T-helper 22 cell (primary cell): ENCODE measurements around the gene CXCR5.
"Not testable (repeated sequence)": the region's sequence is repeated elsewhere in the genome, so short reads cannot be mapped to it uniquely, and the experiment has no call there.

Experiments
- DNase-seq: peaks from one replicate; pipeline ENCODE4 v3.0.0-alpha.2; 2020; ENCODE audit warnings: low read depth

Gene CXCR5, protein sequence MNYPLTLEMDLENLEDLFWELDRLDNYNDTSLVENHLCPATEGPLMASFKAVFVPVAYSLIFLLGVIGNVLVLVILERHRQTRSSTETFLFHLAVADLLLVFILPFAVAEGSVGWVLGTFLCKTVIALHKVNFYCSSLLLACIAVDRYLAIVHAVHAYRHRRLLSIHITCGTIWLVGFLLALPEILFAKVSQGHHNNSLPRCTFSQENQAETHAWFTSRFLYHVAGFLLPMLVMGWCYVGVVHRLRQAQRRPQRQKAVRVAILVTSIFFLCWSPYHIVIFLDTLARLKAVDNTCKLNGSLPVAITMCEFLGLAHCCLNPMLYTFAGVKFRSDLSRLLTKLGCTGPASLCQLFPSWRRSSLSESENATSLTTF

DNA sequence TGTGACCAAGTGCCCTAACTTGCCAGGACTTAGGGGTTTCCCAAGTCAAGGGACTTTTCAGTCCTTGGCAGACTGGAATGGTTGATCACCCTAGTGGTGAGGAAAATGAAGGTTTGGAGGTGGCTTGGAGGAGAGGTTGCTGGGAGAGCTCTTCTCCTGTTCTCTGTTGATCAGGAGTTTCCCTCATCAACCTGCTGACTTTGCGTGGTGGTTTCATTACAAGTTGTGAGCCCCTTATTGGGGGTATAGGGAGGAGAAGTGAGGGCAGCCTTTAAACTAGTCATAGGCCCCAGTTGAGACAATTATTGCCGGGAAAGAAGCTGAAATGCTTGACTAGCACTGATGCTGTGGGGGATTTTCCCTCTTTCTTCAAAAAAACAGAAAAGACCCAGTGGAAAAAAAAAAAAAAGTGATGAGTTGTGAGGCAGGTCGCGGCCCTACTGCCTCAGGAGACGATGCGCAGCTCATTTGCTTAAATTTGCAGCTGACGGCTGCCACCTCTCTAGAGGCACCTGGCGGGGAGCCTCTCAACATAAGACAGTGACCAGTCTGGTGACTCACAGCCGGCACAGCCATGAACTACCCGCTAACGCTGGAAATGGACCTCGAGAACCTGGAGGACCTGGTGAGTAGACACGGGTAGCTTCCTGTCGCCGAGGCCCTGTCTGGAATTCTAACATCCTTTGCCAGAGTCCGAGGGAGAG is at the start of gene CXCR5:
Gene CXCR5, plus strand, starts transcription at position 525 of the 704 bp plus-strand sequence. Its CDS starts 50 bp downstream, at position 575.
- no peak for DNase-seq

DNA sequence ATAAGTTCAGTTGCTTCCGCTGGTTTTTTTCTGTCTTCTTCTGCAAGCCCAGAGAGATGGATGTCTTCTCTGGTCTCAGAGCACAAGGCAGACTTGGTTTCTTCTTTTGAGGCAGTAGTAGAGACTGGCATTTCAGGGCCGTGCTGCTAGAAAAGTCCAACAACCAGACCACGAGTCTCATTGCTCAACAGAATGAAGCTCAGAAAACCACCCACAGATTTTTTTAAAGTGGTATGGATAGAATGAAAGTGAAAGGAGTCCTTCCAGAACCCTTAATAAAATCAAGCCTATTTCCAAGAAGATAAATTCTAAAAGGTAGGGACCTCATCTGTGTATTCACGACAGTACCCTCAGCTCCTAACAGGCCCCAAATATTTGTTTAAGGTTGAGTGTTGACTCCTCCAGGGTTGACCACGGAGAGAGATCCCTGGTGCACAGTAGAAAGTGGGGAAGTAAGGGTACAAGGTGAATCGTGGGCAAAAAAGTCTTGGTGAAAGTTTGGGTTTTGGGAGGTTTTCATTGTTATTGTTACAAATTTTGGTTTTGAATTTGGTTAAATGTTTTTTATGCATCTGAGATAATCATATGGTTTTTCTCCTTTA is 49.2 kb upstream of the CXCR5 start:
- DNase-seq, result no peak

DNA sequence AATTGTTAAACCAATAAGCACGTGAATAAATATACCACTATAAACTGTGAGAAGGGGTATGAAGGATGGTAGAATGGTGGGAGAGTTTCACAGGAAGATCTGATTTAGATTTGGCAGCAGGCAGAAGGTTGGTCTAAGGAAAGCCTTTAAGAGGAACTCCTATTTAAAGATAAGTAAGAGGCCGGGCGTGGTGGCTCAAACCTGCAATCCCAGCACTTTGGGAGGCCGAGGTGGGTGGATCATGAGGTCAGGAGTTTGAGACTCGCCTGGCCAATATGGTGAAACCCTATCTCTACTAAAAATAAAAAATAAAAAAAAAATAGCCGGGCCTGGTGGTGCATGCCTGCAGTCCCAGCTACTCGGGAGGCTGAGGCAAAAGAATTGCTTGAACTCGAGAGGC is 45.8 kb upstream of the CXCR5 start:
- DNase-seq, result no peak

DNA sequence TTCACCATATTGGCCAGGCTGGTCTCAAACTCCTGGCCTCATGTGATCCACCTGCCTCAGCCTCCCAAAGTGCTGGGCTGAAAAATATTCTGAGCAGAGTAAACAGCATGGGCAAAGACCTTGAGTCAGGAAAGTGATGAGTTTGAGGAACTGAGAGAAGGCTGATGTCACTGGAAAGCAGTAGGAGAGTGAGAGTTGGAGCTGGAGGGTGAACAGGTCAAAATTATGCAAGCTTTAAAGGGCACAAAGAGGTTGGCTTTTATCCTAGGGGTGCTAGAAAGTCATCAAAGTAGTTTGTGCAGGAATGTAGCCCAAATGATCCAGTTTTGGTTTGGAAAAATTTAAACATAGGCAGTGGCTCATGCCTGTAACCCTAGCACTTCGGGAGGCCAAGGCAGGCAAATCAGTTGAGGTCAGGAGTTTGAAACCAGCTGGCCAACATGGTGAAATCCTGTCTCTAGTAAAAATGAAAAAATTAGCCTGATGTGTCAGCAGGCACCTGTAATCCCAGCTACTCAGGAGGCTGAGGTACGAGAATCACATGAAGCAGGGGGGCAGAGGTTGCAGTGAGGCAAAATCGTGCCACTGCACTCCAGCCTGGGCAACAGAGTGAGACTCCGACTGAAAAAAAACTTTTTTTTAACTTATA is 44.7 kb upstream of the CXCR5 start:
- DNase-seq, result no peak

DNA sequence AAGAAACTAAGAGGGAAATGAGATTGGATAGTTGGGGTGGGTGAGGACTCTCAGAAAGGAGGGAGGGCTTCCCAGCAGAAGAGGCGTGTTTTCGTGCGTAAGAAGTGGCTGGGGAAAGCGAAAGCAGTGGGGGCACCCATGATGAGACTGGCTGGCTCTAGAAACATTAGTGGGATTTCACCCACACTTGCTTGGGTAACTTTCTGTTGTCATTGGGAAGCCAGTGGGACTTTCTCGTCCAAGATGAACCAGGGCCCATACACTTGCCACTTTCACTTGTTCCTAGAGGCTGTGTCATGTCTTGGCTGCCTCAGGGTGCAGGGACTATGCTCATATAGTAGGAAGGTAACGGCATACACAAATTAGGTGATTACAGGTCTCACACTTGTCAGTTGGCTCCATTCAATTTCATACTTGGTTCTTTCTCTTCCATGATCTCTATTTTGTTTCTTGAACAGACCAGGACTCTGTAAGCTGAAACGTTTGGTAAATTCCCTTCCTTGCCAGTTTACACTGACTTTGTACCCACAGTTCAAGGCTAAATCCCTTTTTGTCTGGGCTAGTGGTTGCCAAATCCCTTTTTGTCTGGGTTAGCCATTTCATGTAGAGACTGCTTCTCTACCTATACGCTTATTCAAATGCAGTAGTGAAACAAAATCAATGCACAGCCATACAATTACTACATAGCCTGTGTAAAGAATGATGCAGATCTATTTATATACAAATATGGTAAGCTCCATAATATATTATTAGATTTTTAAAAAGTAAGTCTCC is 42.0 kb upstream of the CXCR5 start:
- peak; percentile 13 for DNase-seq

DNA sequence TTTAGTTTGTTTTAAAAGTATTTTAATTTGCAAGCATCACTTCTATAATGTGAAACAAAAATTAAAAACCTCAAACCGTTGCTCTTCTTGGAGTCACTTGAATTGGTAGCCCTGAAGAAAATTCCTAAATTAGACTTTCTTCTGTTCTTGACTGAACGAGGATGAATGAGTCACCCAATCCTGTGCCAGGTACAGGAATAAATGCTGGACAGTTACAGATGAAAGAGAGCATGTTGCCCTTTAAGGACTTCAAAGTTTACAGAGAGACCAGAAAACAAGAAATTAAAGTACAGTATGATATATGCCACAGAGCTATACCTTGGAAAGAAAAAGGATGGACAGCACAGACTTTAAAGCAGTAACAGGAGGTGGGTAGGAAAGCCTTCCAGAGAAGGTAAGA is 41.3 kb upstream of the CXCR5 start:
- DNase-seq, result no peak

DNA sequence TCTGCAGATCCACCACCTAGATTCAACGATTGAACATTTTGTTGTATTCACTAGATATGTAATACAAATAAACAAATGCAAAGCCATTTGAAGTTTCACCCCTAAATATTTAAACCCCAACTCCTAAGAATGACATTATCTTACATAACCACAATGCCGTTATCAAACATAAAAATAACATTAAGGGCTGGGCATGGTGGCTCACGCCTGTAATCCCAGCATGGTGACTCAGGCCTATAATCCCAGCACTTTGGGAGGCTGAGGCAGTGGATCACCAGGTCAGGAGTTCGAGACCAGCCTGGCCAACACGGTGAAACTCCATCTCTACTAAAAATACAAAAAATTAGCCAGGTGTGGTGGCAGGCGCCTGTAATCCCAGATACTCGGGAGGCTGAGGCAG is 40.8 kb upstream of the CXCR5 start:
- DNase-seq, result not testable (repeated sequence)

DNA sequence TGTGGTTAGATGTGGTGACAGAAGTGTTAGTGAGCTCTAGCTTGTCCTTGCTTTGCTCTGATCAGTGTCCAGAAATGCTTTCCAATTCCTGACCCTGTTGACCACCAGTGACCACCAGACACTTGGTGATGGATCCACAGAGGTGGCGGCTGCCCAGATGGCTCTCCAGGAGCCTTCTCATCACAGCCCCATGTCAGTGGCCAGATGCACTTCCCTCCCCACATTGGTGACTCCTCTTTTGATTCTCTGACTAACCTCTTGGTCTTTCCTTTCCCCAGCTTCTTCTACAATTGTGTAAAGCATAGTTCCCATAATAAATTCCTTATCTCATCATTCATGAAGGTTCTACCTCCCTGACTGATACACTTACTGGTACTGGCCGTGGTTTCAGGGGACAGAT is 40.1 kb upstream of the CXCR5 start:
- DNase-seq, result no peak

DNA sequence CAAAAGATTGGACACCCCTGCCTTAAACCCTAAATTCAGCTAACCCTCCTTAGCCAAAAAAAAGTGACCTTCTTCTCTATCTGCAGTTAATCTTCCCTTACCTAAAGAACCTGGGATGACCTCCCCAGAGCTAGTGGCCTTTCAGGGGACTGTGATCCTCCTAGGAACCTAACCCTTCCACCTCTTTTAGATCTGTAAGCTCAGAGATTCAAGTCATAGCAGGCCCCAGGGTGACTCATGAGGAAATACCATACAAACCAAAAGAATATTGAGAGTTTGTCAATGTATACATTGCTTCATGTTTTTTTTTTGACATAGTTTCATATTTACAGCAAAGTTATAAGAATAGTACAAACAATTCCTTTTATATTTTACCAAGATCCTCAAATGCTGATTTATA is 38.3 kb upstream of the CXCR5 start:
- DNase-seq, result no peak

DNA sequence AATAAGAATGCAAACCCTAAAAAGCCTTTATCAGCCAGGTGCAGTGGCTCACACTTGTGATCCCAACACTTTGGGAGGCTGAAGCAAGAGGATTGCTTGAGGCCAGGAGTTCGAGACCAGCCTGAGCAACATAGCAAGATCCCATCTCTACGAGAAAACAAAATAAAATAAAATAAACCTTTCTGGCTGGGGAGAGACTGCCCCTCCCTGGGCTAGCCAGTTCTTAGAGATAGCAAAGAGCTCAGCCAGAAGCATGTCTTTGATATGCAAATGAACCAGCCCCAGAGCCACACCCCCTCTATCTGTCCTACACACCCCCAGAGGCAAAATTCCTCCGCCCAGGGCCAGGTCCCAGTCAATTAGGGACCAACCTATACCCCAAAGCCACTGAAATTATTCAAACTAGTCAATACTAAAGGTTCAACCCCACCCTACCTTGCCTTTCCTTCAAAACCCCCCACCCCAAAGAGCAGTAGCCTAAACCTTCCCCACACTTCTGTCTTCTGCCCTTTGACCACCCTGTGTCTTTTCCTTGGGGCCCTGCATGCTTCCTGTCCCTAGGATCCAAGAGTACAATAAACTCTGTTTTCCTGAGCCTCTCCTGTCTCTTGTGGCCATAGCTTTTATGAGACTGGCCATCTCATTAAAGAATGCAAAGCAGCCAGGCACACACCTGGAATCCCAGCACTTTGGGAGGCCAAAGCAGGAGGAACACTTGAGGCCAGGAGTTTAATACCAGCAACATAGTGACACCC is 37.3 kb upstream of the CXCR5 start:
- no peak for DNase-seq

DNA sequence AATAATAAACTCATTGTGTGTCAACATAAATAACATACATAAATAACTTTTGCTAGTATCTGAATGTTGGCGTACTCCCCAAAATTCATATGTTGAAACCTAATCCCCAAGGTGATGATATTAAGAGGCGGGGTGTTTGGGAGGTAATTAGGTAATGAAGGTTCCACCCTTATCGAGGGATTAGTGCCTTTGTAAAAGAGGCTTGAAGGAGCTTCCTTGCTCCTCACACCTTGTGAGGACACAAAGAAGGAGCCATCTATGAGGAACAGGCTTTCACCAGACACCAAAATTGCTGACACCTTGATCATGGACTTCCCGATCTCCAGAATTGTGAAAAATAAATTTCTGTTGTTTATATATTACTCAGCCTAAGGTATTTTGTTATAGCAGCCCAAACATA is 33.9 kb upstream of the CXCR5 start:
- DNase-seq, result no peak

DNA sequence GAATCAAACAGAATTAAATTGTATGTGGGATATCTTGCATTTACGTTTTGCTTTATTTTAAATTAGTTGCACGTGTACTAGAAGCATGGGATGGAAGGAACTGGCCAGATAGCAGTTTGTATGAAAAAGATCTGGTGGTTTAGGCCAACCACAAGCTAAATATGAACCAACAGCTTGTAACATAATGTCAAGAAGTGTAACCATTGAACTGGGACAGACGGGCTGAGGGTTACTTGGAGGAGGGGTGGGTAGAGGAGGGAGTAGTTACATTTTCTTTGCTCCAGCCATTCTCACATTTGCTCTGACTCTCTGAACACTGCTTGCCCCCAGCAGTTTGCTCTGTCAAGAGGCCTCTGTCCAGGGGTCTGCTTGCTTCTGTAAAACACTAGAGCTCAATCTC is 31.7 kb upstream of the CXCR5 start:
- DNase-seq, result no peak

DNA sequence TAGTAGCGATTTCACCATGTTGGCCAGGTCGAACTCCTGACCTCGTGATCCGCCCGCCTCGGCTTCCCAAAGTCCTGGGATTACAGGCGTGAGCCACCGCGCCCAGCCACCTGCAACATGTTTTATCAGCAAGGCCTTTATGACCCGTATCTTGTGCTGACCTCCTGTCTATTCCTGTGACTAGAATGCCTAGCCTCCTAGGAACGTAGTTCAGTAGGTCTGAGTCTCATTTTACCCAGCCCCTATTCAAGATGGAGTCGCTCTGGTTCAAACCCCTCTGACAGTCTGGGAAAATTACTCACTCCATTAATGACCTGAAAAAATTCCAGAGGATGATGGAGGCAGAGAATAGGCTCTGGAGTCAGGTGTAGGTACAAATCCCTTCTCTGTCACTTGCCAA is 30.0 kb upstream of the CXCR5 start:
- DNase-seq, result no peak

DNA sequence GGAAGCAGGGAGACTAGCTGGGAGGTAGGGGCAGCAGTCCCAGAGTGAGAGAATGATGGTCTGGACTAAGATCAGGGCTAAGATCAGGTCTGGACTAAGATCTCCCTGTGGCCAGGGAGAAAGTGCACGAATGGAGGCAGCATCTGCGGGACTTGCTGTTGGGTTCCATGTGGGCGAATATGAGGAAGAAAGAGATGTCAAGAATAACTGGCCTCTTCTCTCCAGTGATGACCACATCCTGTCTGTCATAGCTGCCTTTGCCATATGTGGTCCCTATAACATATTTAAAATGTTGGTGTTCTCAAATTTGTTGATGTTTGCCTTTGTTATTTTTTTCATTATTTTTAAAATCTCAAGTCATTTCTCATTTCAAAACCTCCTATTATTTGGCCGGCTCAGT is 27.4 kb upstream of the CXCR5 start:
- no peak for DNase-seq

DNA sequence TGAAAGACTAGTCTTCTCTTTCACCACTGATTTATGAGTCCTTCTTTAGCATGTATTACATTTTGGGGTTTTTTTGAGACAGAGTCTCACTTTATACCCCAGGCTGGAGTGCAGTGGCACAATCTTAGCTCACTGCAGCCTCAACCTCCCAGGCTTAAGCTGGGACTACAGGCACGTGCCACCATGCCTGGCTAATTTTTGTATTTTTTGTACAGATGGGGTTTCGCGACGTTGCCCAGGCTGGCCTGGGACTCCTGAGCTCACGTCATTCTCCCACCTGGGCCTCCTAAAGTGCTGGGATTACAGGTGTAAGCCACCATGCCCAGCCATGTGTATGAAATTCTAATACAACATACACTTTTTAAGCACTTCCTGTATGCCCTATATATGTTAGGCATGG is 26.3 kb upstream of the CXCR5 start:
- DNase-seq, result no peak

DNA sequence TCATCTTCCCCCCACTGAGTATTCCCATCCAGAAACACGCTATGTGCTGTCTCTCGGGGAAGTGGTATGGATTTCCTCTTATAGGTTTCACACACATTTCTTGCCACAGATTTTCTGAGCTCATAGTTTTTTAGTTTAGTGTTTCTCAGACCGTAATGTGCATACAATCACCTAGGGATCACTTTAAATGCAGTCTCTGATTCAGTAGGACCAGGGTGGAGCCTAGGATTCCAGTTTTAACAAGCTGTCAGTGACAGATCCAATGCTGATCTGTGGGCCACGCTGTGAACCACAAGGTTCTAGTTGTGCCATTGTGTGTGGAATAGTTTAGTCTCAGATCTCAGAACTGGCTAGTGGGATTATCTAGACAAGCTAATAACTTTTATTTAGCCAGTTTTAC is 23.7 kb upstream of the CXCR5 start:
- no peak for DNase-seq

DNA sequence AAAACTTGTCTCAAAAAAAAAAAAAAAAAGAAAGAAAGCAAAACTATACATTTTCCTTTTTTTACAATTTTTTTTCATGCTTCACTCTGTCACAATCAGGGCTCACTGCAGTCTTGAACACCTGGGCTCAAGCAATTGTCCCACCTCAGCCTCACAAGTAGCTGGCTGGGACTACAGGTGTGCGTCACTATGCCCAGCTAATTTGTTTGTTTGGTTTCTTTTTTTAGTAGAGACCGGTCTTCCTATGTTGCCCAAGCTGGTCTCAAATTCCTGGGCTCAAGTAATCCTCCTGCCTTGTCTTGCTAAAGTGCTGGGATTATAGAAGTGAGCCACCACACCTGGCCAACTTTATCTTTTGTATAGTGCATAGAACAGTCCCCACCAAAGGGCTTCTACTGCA is 15.0 kb upstream of the CXCR5 start:
- no peak for DNase-seq

DNA sequence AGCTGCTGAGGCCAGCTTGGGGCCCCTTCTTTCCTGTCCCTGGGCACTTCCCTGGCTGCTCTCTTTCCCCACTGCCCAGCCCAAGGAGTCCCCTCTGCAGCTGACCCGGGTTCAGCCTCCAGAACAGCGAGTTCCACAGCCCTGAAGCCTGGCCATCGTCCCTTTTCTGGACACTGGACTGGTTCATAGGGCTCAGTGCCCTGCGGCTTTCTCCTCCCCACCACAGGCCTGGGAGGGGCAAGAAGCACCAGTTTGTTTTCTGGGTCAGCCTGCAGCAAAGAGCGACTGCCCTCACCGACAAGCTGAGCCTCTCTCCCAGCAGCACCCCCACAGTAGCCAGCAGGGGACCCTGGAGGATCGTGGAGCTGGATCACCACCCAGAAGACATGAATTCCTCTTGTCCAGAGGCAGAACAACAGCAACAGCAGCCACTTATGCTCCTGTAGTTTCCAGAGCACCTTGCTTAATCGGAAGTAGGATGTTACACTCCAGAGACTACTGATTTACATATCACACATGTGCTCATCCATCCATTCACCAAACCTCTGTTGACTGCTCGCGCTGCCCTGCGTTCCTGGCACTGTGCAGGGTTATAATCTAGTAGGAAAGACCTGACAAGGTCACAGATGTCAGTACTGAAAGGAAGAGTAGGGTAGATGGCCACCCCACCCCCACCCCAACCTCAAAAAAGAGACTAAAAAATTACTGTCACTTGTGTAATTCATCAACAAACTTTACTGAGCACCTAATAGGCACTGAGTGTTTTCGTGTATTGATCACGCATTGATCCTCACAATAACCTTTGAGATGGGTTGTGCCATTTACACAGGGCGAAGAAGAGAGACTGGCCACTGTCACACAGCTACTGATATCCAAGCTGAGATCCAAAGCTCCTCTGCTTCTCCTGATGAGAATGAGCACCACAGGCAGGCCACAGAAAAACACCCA is 13.0 kb upstream of the CXCR5 start:
- no peak for DNase-seq

DNA sequence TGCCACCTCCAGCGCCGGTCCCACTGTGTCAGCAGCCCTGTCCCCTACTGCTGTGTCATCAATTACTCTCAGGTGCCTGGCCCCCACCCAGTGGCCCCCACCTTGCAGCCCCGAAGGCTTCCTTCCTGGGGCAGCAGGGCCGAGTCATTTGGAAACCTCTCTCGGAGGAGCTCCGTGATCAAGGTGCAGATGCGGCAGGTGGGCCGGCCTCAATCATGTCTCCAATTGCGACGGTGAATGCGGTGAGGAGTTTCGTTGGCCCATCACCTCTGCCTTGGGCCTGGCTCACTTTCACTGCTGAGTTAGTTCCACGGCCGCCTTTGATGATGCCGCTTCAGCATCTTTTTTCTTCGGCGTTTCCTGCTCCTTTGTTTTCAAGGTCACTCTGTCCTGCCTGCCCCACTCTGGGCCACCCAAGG is 11.3 kb upstream of the CXCR5 start:
- peak; percentile 46 for DNase-seq

DNA sequence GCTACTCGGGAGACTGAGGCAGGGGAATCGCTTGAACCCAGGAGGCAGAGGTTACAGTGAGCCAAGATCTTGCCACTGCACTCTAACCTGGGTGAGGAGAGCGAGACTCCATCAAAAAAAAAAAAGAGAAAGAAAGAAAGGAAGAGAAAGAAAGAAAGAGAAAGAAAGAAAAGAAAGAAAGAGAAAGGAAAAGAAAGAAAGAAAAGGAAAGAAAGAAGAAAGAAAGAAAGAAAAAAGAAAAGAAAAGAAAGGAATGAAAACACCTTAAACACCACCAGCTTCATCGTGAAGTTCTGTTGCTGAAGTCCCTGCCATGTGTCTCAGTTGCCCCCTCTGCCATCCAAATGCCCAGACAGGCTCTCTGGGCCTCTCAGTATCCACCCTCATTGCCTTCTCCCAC is 9.9 kb upstream of the CXCR5 start:
- no peak for DNase-seq
